Measurements from ENCODE around the gene RBM34.
"Not testable (repeated sequence)": the region's sequence is repeated elsewhere in the genome, so short reads cannot be mapped to it uniquely, and the experiment has no call there.

RBM34 gene

GRCh38 chr1:235092415-235092814 lies 68.6 kb downstream of the RBM34 start:
- DNase-seq (ENCODE audit: low read depth in 1 of 2, low spot score in 1 of 2), result not testable (repeated sequence)

- not testable (repeated sequence) for DNase-seq (ENCODE audit: low read depth in 1 of 2, low spot score in 1 of 2)
Observed at GRCh38 chr1:235092045-235092406, 69.0 kb downstream of the RBM34 start.

- not testable (repeated sequence) for DNase-seq (ENCODE audit: low read depth in 1 of 2, low spot score in 1 of 2)
Observed at GRCh38 chr1:235091319-235092044, 69.6 kb downstream of the RBM34 start.

- no peak for DNase-seq (ENCODE audit: low read depth in 1 of 2, low spot score in 1 of 2)
Observed at GRCh38 chr1:235090406-235091069, 70.5 kb downstream of the RBM34 start.

GRCh38 chr1:235088907-235089306 lies 72.1 kb downstream of the RBM34 start:
- DNase-seq (ENCODE audit: low read depth in 1 of 2, low spot score in 1 of 2), result no peak

GRCh38 chr1:235088430-235088829 lies 72.6 kb downstream of the RBM34 start:
- no peak for DNase-seq (ENCODE audit: low read depth in 1 of 2, low spot score in 1 of 2)

GRCh38 chr1:235087906-235088305 lies 73.1 kb downstream of the RBM34 start:
- DNase-seq (ENCODE audit: low read depth in 1 of 2, low spot score in 1 of 2), result no peak

GRCh38 chr1:235085411-235086117 lies 75.5 kb downstream of the RBM34 start:
- not testable (repeated sequence) for DNase-seq (ENCODE audit: low read depth in 1 of 2, low spot score in 1 of 2)
